Type B pancreatic cell (in vitro differentiated cells): ENCODE results near the gene TMEM158. TPM values are rescaled to one million over a fixed set of nuclear protein-coding genes. Genes with fewer than 3 reads are reported as not detected.

Source experiments
- DNase-seq: peaks from one replicate; pipeline ENCODE4 v3.0.0; 2021; ENCODE audit warnings: mixed read lengths; ENCODE audit not compliant: unreplicated experiment; ENCODE audit errors: extremely low spot score
- H3K27ac Mint-ChIP-seq: 2 replicates; pipeline ENCODE4 v1.8.0; 2021; ENCODE audit warnings: mild to moderate bottlenecking, mixed read lengths
- H3K27me3 Mint-ChIP-seq: 2 replicates; pipeline ENCODE4 v1.8.0; 2021; ENCODE audit warnings: mixed read lengths
- H3K36me3 Mint-ChIP-seq: 2 replicates; pipeline ENCODE4 v1.8.0; 2021; ENCODE audit warnings: mixed read lengths
- H3K4me1 Mint-ChIP-seq: one replicate; pipeline ENCODE4 v1.8.0; 2021; ENCODE audit warnings: mixed read lengths; ENCODE audit not compliant: unreplicated experiment
- H3K4me3 Mint-ChIP-seq: 2 replicates; pipeline ENCODE4 v1.8.0; 2021; ENCODE audit warnings: mild to moderate bottlenecking, mixed read lengths
- H3K9me3 Mint-ChIP-seq: 2 replicates; pipeline ENCODE4 v1.8.0; 2021; ENCODE audit warnings: mixed read lengths
- CTCF ChIP-seq: fragments of 200-600 bp; sonication (generic); conservative IDR thresholded peaks from 2 replicates; pipeline ENCODE4 v1.5.0; 2021; ENCODE audit warnings: antibody characterized with exemption, mild to moderate bottlenecking
- total RNA-seq: library from RNA; stranded (reverse); gene quantifications from 2 replicates; pipeline ENCODE4 v1.2.1, GENCODE V29; 2021; ENCODE audit warnings: low replicate concordance

TMEM158 gene
- total RNA-seq, 1 donor from 2014 or later, result 8.9 TPM

GRCh38 chr3:45214061-45214680 lies 11.9 kb downstream of the TMEM158 start:
- Mint-ChIP-seq H3K27me3 (peaks cover 13% of the 10 kb centered on the region), H3K4me3 (no peak overlapping the region), H3K27ac (no peak overlapping the region), H3K9me3 (no peaks in the 10 kb centered on the region), H3K4me1 (peaks cover 14% of the 10 kb centered on the region), H3K36me3 (no peaks in the 10 kb centered on the region)
- no peak for DNase-seq
- TF ChIP-seq CTCF, result no peak

- DNase-seq, result no peak
- H3K27ac Mint-ChIP-seq, result no peak overlapping the region
- no peak overlapping the region for H3K4me3 Mint-ChIP-seq
- H3K27me3 Mint-ChIP-seq, result peaks cover 11% of the 10 kb centered on the region
- peaks cover 17% of the 10 kb centered on the region for H3K4me1 Mint-ChIP-seq
- no peaks in the 10 kb centered on the region for H3K36me3 Mint-ChIP-seq
- no peaks in the 10 kb centered on the region for H3K9me3 Mint-ChIP-seq
- no peak for TF ChIP-seq CTCF
Measured at GRCh38 chr3:45212095-45212468, 14.0 kb downstream of the TMEM158 start.

GRCh38 chr3:45211466-45212094 lies 14.5 kb downstream of the TMEM158 start:
- no peak overlapping the region for H3K27ac Mint-ChIP-seq
- DNase-seq, result no peak

GRCh38 chr3:45210308-45211041 lies 15.6 kb downstream of the TMEM158 start:
- H3K4me3 Mint-ChIP-seq, result no peak overlapping the region
- no peaks in the 10 kb centered on the region for H3K9me3 Mint-ChIP-seq
- H3K36me3 Mint-ChIP-seq, result no peaks in the 10 kb centered on the region
- H3K27me3 Mint-ChIP-seq, result peaks cover 11% of the 10 kb centered on the region
- peak overlapping the region; percentile 78 for H3K27ac Mint-ChIP-seq
- peak; percentile 78 for TF ChIP-seq CTCF
- peaks cover 14% of the 10 kb centered on the region for H3K4me1 Mint-ChIP-seq
- peak; percentile 80 for DNase-seq

More at GRCh38 chr3:45211466-45212094, 14.5 kb downstream of the TMEM158 start:
- Mint-ChIP-seq H3K4me3 (no peak overlapping the region), H3K27me3 (peaks cover 11% of the 10 kb centered on the region), H3K36me3 (no peaks in the 10 kb centered on the region), H3K9me3 (no peaks in the 10 kb centered on the region), H3K4me1 (peaks cover 18% of the 10 kb centered on the region)
- TF ChIP-seq CTCF, result no peak

GRCh38 chr3:45209526-45209925 lies 16.6 kb downstream of the TMEM158 start:
- Mint-ChIP-seq H3K4me1 (peaks cover 14% of the 10 kb centered on the region), H3K4me3 (no peak overlapping the region), H3K36me3 (no peaks in the 10 kb centered on the region), H3K27me3 (peaks cover 11% of the 10 kb centered on the region), H3K9me3 (no peaks in the 10 kb centered on the region), H3K27ac (no peak overlapping the region)
- DNase-seq, result no peak
- no peak for TF ChIP-seq CTCF
